SK-N-MC (cell line): ENCODE measurements around the gene PCDHGB4.
"Not testable (repeated sequence)": the region's sequence is repeated elsewhere in the genome, so short reads cannot be mapped to it uniquely, and the experiment has no call there.

Experiments used
- DNase-seq: peaks from one replicate; pipeline ENCODE4 v3.0.0-alpha.2; 2011; ENCODE audit warnings: low read depth, low spot score
- H3K27ac ChIP-seq: fragments of 200-600 bp; sonication (generic); 2 replicates; pipeline ENCODE4 v1.5.1; 2016; ENCODE audit warnings: mixed run types
- H3K36me3 ChIP-seq: fragments of 200-600 bp; sonication (generic); 2 replicates; pipeline ENCODE4 v1.6.1; 2017; ENCODE audit warnings: antibody characterized with exemption, low read length, mixed read lengths; ENCODE audit not compliant: insufficient read depth
- H3K4me3 ChIP-seq: fragments of 200-600 bp; sonication (generic); 2 replicates; pipeline ENCODE4 v1.5.1; 2016
- H3K9ac ChIP-seq: fragments of 200-600 bp; sonication (generic); 2 replicates; pipeline ENCODE4 v1.8.0; 2017; ENCODE audit warnings: mixed run types, mixed read lengths; ENCODE audit not compliant: insufficient read length
- H3K9me3 ChIP-seq: fragments of 200-600 bp; sonication (generic); 2 replicates; pipeline ENCODE4 v1.6.1; 2017; ENCODE audit warnings: low read depth, mild to moderate bottlenecking, antibody characterized with exemption, low read length, moderate library complexity, mixed read lengths
- EZH2 ChIP-seq: fragments of 200-600 bp; sonication (generic); IDR thresholded peaks from one replicate; pipeline ENCODE4 v1.6.1; 2017; ENCODE audit warnings: antibody characterized with exemption
- FOXP2 ChIP-seq: optimal IDR thresholded peaks from 2 replicates; pipeline ENCODE3; 2011; ENCODE audit warnings: mild to moderate bottlenecking, moderate library complexity; ENCODE audit not compliant: insufficient read depth; ENCODE audit errors: extremely low read length, control extremely low read depth
- POLR2AphosphoS5 ChIP-seq: IDR thresholded peaks from 2 replicates; pipeline ENCODE4 v1.6.1; 2012; ENCODE audit warnings: mild to moderate bottlenecking, low read depth, low read length, borderline replicate concordance

The PCDHGB4 gene

DNA sequence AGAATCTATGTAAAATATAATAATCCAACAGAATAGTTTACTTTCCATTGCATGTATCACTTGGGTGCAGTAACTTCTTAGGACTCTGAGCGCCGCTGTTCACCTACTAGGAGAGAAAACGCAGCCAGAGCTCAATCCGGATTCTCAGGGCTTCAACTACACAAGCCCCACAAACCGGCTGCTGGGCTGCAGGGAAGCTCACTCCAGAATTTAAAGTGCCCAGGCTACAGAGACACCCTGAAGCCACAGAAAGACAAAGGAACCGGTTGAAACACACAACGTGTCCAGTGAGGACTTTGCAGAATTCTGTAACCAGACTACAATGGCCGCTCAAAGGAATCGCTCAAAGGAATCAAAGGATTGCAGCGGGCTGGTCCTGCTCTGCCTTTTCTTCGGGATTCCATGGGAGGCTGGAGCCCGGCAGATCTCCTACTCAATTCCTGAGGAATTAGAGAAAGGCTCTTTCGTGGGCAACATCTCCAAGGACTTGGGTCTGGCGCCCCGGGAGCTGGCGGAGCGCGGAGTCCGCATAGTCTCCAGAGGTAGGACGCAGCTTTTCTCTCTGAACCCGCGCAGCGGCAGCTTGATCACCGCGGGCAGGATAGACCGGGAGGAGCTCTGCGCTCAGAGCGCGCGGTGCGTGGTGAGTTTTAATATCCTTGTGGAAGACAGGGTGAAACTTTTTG lies 25.5 kb downstream of the PCDHGB4 start, which contains the start of gene PCDHGA10:
Gene PCDHGA10 (plus strand): TSS at position 134 of the 686 bp plus-strand sequence. CDS start 189 bp downstream, at position 323.
- no peaks in the 10 kb centered on the region for H3K36me3 ChIP-seq
- no peak for DNase-seq
- no peak within 1 kb of the TSS for H3K27ac ChIP-seq
- no peak within 1 kb of the TSS for H3K9ac ChIP-seq
- no peaks in the 10 kb centered on the region for H3K9me3 ChIP-seq
- TF ChIP-seq POLR2AphosphoS5 = no peak
- TF ChIP-seq FOXP2 = no peak
- TF ChIP-seq EZH2 = no peak
- H3K4me3 ChIP-seq = no peak within 1 kb of the TSS

DNA sequence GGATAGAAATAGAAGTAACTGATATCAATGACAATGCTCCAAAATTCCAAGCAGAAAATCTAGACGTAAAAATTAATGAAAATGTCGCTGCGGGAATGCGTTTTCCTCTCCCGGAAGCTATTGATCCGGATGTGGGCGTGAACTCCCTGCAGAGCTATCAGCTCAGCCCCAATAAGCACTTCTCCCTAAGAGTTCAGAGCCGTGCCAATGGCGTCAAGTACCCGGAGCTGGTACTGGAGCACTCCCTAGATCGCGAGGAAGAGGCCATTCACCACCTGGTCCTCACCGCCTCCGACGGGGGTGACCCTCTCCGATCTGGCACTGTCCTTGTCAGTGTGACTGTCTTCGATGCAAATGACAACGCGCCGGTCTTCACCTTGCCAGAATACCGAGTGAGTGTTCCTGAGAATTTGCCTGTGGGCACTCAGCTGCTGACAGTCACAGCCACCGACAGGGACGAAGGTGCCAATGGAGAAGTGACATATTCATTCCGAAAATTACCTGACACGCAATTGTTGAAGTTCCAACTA lies 26.1 kb downstream of the PCDHGB4 start:
- H3K9ac ChIP-seq = no peak overlapping the region
- no peak for DNase-seq
- H3K27ac ChIP-seq = no peak overlapping the region
- H3K9me3 ChIP-seq = no peaks in the 10 kb centered on the region
- H3K36me3 ChIP-seq = no peaks in the 10 kb centered on the region
- TF ChIP-seq POLR2AphosphoS5 = no peak
- no peak for TF ChIP-seq FOXP2
- TF ChIP-seq EZH2 = no peak
- H3K4me3 ChIP-seq = no peak overlapping the region

DNA sequence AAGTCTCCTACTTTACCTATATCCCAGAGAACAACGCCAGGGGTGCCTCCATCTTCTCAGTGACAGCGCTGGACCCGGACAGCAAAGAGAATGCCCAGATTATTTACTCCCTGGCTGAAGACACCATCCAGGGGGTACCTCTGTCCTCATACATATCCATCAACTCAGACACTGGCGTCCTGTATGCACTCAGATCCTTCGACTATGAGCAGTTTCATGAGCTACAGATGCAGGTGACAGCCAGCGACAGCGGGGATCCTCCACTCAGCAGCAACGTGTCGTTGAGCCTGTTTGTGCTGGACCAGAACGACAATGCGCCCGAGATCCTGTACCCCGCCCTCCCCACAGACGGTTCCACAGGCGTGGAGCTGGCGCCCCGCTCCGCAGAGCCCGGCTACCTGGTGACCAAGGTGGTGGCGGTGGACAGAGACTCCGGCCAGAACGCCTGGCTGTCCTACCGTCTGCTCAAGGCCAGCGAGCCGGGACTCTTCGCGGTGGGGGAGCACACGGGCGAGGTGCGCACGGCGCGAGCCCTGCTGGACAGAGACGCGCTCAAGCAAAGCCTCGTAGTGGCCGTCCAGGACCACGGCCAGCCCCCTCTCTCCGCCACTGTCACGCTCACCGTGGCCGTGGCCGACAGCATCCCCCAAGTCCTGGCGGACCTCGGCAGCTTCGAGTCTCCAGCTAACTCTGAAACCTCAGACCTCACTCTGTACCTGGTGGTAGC lies 27.2 kb downstream of the PCDHGB4 start:
- H3K4me3 ChIP-seq, H3K27ac ChIP-seq, H3K9me3 ChIP-seq, DNase-seq, H3K36me3 ChIP-seq, H3K9ac ChIP-seq: not testable (repeated sequence)

DNA sequence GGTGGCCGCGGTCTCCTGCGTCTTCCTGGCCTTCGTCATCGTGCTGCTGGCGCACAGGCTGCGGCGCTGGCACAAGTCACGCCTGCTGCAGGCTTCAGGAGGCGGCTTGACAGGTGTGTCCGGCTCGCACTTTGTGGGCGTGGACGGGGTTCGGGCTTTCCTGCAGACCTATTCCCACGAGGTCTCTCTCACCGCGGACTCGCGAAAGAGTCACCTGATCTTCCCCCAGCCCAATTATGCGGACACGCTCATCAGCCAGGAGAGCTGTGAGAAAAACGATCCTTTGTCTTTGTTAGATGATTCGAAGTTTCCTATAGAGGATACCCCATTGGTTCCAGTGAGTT lies 27.7 kb downstream of the PCDHGB4 start:
- H3K9ac ChIP-seq, H3K4me3 ChIP-seq, H3K9me3 ChIP-seq, H3K27ac ChIP-seq, DNase-seq, H3K36me3 ChIP-seq: not testable (repeated sequence)

DNA sequence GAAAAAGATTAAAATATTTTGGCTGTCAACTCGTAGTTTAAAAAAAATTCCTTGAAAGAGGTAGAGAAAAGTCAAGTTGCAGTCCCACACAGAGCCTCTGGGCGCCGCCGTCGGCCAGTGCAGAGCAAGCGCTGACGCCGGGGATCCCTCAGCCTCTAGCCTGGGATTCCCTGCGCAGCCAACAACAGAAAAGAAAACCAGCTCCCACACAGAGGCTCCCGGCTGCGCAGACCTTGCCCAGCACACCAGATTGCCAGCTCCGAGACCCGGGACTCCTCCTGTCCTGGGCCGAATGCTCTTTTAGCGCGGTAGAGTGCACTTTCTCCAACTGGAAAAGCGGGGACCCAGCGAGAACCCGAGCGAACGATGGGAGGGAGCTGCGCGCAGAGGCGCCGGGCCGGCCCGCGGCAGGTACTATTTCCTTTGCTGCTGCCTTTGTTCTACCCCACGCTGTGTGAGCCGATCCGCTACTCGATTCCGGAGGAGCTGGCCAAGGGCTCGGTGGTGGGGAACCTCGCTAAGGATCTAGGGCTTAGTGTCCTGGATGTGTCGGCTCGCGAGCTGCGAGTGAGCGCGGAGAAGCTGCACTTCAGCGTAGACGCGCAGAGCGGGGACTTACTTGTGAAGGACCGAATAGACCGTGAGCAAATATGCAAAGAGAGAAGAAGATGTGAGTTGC lies 30.1 kb downstream of the PCDHGB4 start, which contains the start of gene PCDHGB7:
Gene PCDHGB7 (plus strand): TSS at position 184 of the 679 bp plus-strand sequence. CDS start 183 bp downstream, at position 367.
- not testable (repeated sequence) for H3K36me3 ChIP-seq, H3K27ac ChIP-seq, H3K4me3 ChIP-seq, H3K9ac ChIP-seq, DNase-seq, H3K9me3 ChIP-seq

GRCh38 chr5:141419074-141419880 lies 31.8 kb downstream of the PCDHGB4 start:
- H3K9me3 ChIP-seq = no peaks in the 10 kb centered on the region; the same call in 1 of the 2 replicates
- DNase-seq = no peak
- H3K36me3 ChIP-seq = no peaks in the 10 kb centered on the region; the same call in 1 of the 2 replicates
- no peak overlapping the region for H3K9ac ChIP-seq
- no peak overlapping the region for H3K4me3 ChIP-seq
- no peak overlapping the region for H3K27ac ChIP-seq
- TF ChIP-seq POLR2AphosphoS5 = no peak
- no peak for TF ChIP-seq FOXP2
- no peak for TF ChIP-seq EZH2

GRCh38 chr5:141420855-141421488 lies 33.5 kb downstream of the PCDHGB4 start, which contains the start of gene PCDHGA11:
PCDHGA11 (plus strand) TSS chr5:141421051; CDS start chr5:141421228, 177 bp downstream.
- no peaks in the 10 kb centered on the region; the same call in 1 of the 2 replicates for H3K9me3 ChIP-seq
- H3K4me3 ChIP-seq = peak within 1 kb of the TSS; percentile 76
- peak within 1 kb of the TSS; percentile 63 for H3K9ac ChIP-seq
- no peak for TF ChIP-seq EZH2
- no peak for TF ChIP-seq POLR2AphosphoS5
- TF ChIP-seq FOXP2 = no peak
- H3K36me3 ChIP-seq = peaks cover 6% of the 10 kb centered on the region; the same call in 1 of the 2 replicates
- 0 out of 2 replicates have a peak within 1 kb of the TSS, but pooled peaks have one; percentile 19 for H3K27ac ChIP-seq
- peak; percentile 55 for DNase-seq
